ENCODE measurements around the gene TRIM38.
"Not testable (repeated sequence)": the region's sequence is repeated elsewhere in the genome, so short reads cannot be mapped to it uniquely, and the experiment has no call there.

The TRIM38 gene

GRCh38 chr6:25990172-25990873 is 27.7 kb downstream of the TRIM38 start:
- WGBS (ENCODE audit: extremely low coverage, insufficient coverage, low lambda C conversion rate), result no CpG with 5 or more reads among the region's 2 CpGs
- Histone ChIP-seq H3K27me3 (ENCODE audit: insufficient read depth, low read length, poor library complexity) (no peaks in the 10 kb centered on the region), H2AK5ac (ENCODE audit: low read length) (no peak overlapping the region), H3K36me3 (ENCODE audit: control insufficient read depth, insufficient read depth, low read length) (no peaks in the 10 kb centered on the region), H3K79me1 (ENCODE audit: low read length) (peaks cover 1% of the 10 kb centered on the region), H3K56ac (ENCODE audit: low read length) (no peak overlapping the region), H2BK15ac (replicated peaks; ENCODE audit: low read depth) (no peak overlapping the region), H4K5ac (ENCODE audit: low read length) (no peak overlapping the region), H3K27ac (ENCODE audit: low read depth, low read length) (no peak overlapping the region), H3K4me2 (ENCODE audit: low read length) (no peak overlapping the region), H3K18ac (ENCODE audit: low read length) (no peak overlapping the region), H2BK120ac (ENCODE audit: low read depth, low read length) (no peak overlapping the region), H3K4ac (ENCODE audit: low read depth, low read length) (no peak overlapping the region), H3K4me1 (ENCODE audit: control insufficient read depth, low read depth, low read length) (peaks cover 8% of the 10 kb centered on the region), H3K23ac (ENCODE audit: low read length) (no peak overlapping the region), H3K4me3 (ENCODE audit: low read length) (no peak overlapping the region), H3K79me2 (ENCODE audit: control insufficient read depth, insufficient read depth, low read length) (no peaks in the 10 kb centered on the region), H2BK5ac (ENCODE audit: low read length) (no peak overlapping the region), H4K8ac (ENCODE audit: low read depth, low read length) (no peak overlapping the region), H3K9ac (ENCODE audit: low read length) (no peak overlapping the region)
- no peak for DNase-seq

- DNase-seq, result peak; percentile 74
- Histone ChIP-seq H3K9ac (ENCODE audit: low read length) (peak overlapping the region; percentile 83), H3K36me3 (ENCODE audit: control insufficient read depth, insufficient read depth, low read length) (no peaks in the 10 kb centered on the region), H3K27me3 (ENCODE audit: insufficient read depth, low read length, poor library complexity) (no peaks in the 10 kb centered on the region), H3K23ac (ENCODE audit: low read length) (no peak overlapping the region), H2BK15ac (replicated peaks; ENCODE audit: low read depth) (no peak overlapping the region), H3K18ac (ENCODE audit: low read length) (no peak overlapping the region), H2BK5ac (ENCODE audit: low read length) (no peak overlapping the region), H3K79me1 (ENCODE audit: low read length) (peaks cover 1% of the 10 kb centered on the region), H4K8ac (ENCODE audit: low read depth, low read length) (no peak overlapping the region), H3K27ac (ENCODE audit: low read depth, low read length) (no peak overlapping the region), H3K4me1 (ENCODE audit: control insufficient read depth, low read depth, low read length) (peaks cover 8% of the 10 kb centered on the region), H2AK5ac (ENCODE audit: low read length) (no peak overlapping the region), H4K5ac (ENCODE audit: low read length) (no peak overlapping the region), H3K56ac (ENCODE audit: low read length) (peak overlapping the region; percentile 82), H3K4me2 (ENCODE audit: low read length) (peak overlapping the region; percentile 72), H3K79me2 (ENCODE audit: control insufficient read depth, insufficient read depth, low read length) (no peaks in the 10 kb centered on the region), H3K4ac (ENCODE audit: low read depth, low read length) (peak overlapping the region; percentile 61), H3K4me3 (ENCODE audit: low read length) (no peak overlapping the region), H2BK120ac (ENCODE audit: low read depth, low read length) (no peak overlapping the region)
- WGBS (ENCODE audit: extremely low coverage, insufficient coverage, low lambda C conversion rate), result no CpG with 5 or more reads among the region's 30 CpGs
Observed at GRCh38 chr6:25991785-25992412, 29.3 kb downstream of the TRIM38 start.

- Histone ChIP-seq H3K9ac (ENCODE audit: low read length) (peak overlapping the region; percentile 83), H2BK5ac (ENCODE audit: low read length) (no peak overlapping the region), H3K4me1 (ENCODE audit: control insufficient read depth, low read depth, low read length) (peaks cover 5% of the 10 kb centered on the region), H3K4me3 (ENCODE audit: low read length) (peak overlapping the region; percentile 56), H2BK120ac (ENCODE audit: low read depth, low read length) (no peak overlapping the region), H3K4me2 (ENCODE audit: low read length) (peak overlapping the region; percentile 42), H2BK15ac (replicated peaks; ENCODE audit: low read depth) (peak overlapping the region; percentile 96), H3K79me1 (ENCODE audit: low read length) (peaks cover 1% of the 10 kb centered on the region), H3K36me3 (ENCODE audit: control insufficient read depth, insufficient read depth, low read length) (no peaks in the 10 kb centered on the region), H3K27me3 (ENCODE audit: insufficient read depth, low read length, poor library complexity) (no peaks in the 10 kb centered on the region), H4K8ac (ENCODE audit: low read depth, low read length) (no peak overlapping the region), H3K23ac (ENCODE audit: low read length) (no peak overlapping the region), H3K27ac (ENCODE audit: low read depth, low read length) (peak overlapping the region; percentile 71), H3K4ac (ENCODE audit: low read depth, low read length) (peak overlapping the region; percentile 85), H2AK5ac (ENCODE audit: low read length) (no peak overlapping the region), H3K56ac (ENCODE audit: low read length) (peak overlapping the region; percentile 82), H3K18ac (ENCODE audit: low read length) (peak overlapping the region; percentile 95), H3K79me2 (ENCODE audit: control insufficient read depth, insufficient read depth, low read length) (no peaks in the 10 kb centered on the region), H4K5ac (ENCODE audit: low read length) (no peak overlapping the region)
- peak; percentile 96 for DNase-seq
- no CpG with 5 or more reads among the region's 52 CpGs for WGBS (ENCODE audit: extremely low coverage, insufficient coverage, low lambda C conversion rate)
Observed at GRCh38 chr6:25992413-25993340, 30.1 kb downstream of the TRIM38 start.

GRCh38 chr6:25993341-25993684 is 30.7 kb downstream of the TRIM38 start:
- H3K27me3 ChIP-seq (ENCODE audit: insufficient read depth, low read length, poor library complexity); H3K27ac ChIP-seq (ENCODE audit: low read depth, low read length); H2BK120ac ChIP-seq (ENCODE audit: low read depth, low read length); H3K23ac ChIP-seq (ENCODE audit: low read length); H4K5ac ChIP-seq (ENCODE audit: low read length); H3K79me2 ChIP-seq (ENCODE audit: control insufficient read depth, insufficient read depth, low read length); H4K8ac ChIP-seq (ENCODE audit: low read depth, low read length); H2BK5ac ChIP-seq (ENCODE audit: low read length); DNase-seq; H2BK15ac ChIP-seq (replicated peaks; ENCODE audit: low read depth); H3K18ac ChIP-seq (ENCODE audit: low read length); H3K4me3 ChIP-seq (ENCODE audit: low read length); H3K79me1 ChIP-seq (ENCODE audit: low read length); H3K4me1 ChIP-seq (ENCODE audit: control insufficient read depth, low read depth, low read length); H3K9ac ChIP-seq (ENCODE audit: low read length); H3K36me3 ChIP-seq (ENCODE audit: control insufficient read depth, insufficient read depth, low read length); H3K4me2 ChIP-seq (ENCODE audit: low read length); H3K56ac ChIP-seq (ENCODE audit: low read length); H2AK5ac ChIP-seq (ENCODE audit: low read length): not testable (repeated sequence)
- WGBS (ENCODE audit: extremely low coverage, insufficient coverage, low lambda C conversion rate), result no CpG with 5 or more reads among the region's 7 CpGs
- peak overlapping the region; percentile 16 for H3K4ac ChIP-seq (ENCODE audit: low read depth, low read length)

- Histone ChIP-seq H3K36me3 (ENCODE audit: control insufficient read depth, insufficient read depth, low read length) (no peaks in the 10 kb centered on the region), H3K79me1 (ENCODE audit: low read length) (peaks cover 1% of the 10 kb centered on the region), H3K4me3 (ENCODE audit: low read length) (no peak overlapping the region), H3K4me2 (ENCODE audit: low read length) (no peak overlapping the region), H3K56ac (ENCODE audit: low read length) (no peak overlapping the region), H3K27me3 (ENCODE audit: insufficient read depth, low read length, poor library complexity) (no peaks in the 10 kb centered on the region), H2BK15ac (replicated peaks; ENCODE audit: low read depth) (no peak overlapping the region), H3K79me2 (ENCODE audit: control insufficient read depth, insufficient read depth, low read length) (no peaks in the 10 kb centered on the region), H3K18ac (ENCODE audit: low read length) (no peak overlapping the region), H3K4ac (ENCODE audit: low read depth, low read length) (no peak overlapping the region), H3K9ac (ENCODE audit: low read length) (no peak overlapping the region), H4K8ac (ENCODE audit: low read depth, low read length) (no peak overlapping the region), H2BK120ac (ENCODE audit: low read depth, low read length) (no peak overlapping the region), H2BK5ac (ENCODE audit: low read length) (no peak overlapping the region), H2AK5ac (ENCODE audit: low read length) (no peak overlapping the region), H4K5ac (ENCODE audit: low read length) (no peak overlapping the region), H3K4me1 (ENCODE audit: control insufficient read depth, low read depth, low read length) (peaks cover 2% of the 10 kb centered on the region), H3K27ac (ENCODE audit: low read depth, low read length) (no peak overlapping the region), H3K23ac (ENCODE audit: low read length) (no peak overlapping the region)
- WGBS (ENCODE audit: extremely low coverage, insufficient coverage, low lambda C conversion rate), result no CpG with 5 or more reads among the region's 1 CpG
- no peak for DNase-seq
Observed at GRCh38 chr6:25995507-25995906, 32.9 kb downstream of the TRIM38 start.
